Stimulated activated CD8-positive, alpha-beta memory T cell treated with anti-CD3 and anti-CD28 coated beads, Interleukin-15, amount 100 ng/mL, for 4 hours (primary cell): Measurements from ENCODE around the gene PARP3.

ENCODE experiments used
- DNase-seq, 2 donors: peaks; one replicate each; pipeline ENCODE4 v3.0.0-alpha.2; 2020; ENCODE audit warnings: low read depth in 2 of 2

The PARP3 gene

GRCh38 chr3:51948016-51948580 is 5.9 kb downstream of the PARP3 start:
- no peak for DNase-seq

- no peak for DNase-seq
Measured at GRCh38 chr3:51949121-51949520, 7.0 kb downstream of the PARP3 start.

- DNase-seq = no peak
Measured at GRCh38 chr3:51950899-51951298, 8.7 kb downstream of the PARP3 start.

GRCh38 chr3:51953445-51953844 is 11.3 kb downstream of the PARP3 start:
- DNase-seq = no peak

GRCh38 chr3:51954105-51954504 is 11.9 kb downstream of the PARP3 start:
- no peak for DNase-seq

GRCh38 chr3:51954713-51955112 is 12.6 kb downstream of the PARP3 start:
- no peak for DNase-seq

- DNase-seq = no peak
Measured at GRCh38 chr3:51955175-51955892, 13.2 kb downstream of the PARP3 start, which contains the start of gene GPR62. Gene GPR62, plus strand, starts transcription at chr3:51955381. Its CDS starts 272 bp downstream, at chr3:51955653.

GRCh38 chr3:51955893-51956770 is 14.0 kb downstream of the PARP3 start:
- DNase-seq = no peak

- DNase-seq = no peak
Measured at GRCh38 chr3:51957520-51958205, 15.5 kb downstream of the PARP3 start.

- DNase-seq = no peak
Measured at GRCh38 chr3:51958603-51959521, 16.7 kb downstream of the PARP3 start.

GRCh38 chr3:51959651-51960050 is 17.5 kb downstream of the PARP3 start:
- no peak for DNase-seq

GRCh38 chr3:51960386-51960785 is 18.2 kb downstream of the PARP3 start:
- DNase-seq = no peak

GRCh38 chr3:51961011-51961410 is 18.8 kb downstream of the PARP3 start:
- DNase-seq = no peak

- DNase-seq = no peak
Measured at GRCh38 chr3:51961602-51962569, 19.7 kb downstream of the PARP3 start.

GRCh38 chr3:51962854-51963530 is 20.8 kb downstream of the PARP3 start:
- no peak for DNase-seq

GRCh38 chr3:51963951-51964451 is 21.8 kb downstream of the PARP3 start:
- DNase-seq = no peak

- no peak for DNase-seq
Measured at GRCh38 chr3:51964521-51964920, 22.4 kb downstream of the PARP3 start.

GRCh38 chr3:51966016-51966415 is 23.9 kb downstream of the PARP3 start:
- no peak for DNase-seq

- DNase-seq = no peak
Measured at GRCh38 chr3:51966486-51966885, 24.3 kb downstream of the PARP3 start.
